Measurements from ENCODE around the gene ATIC. TPM values are rescaled to one million over a fixed set of nuclear protein-coding genes. Genes with fewer than 3 reads are reported as not detected.

Gene ATIC
- polyA plus RNA-seq, 4 donors: 114 to 149 (median 131) TPM

- no peak for DNase-seq (ENCODE audit: low read depth in 4 of 4, low spot score in 3 of 4)
These were observed 84.0 kb downstream of the ATIC start for GRCh38 chr2:215395687-215396460.

- DNase-seq (ENCODE audit: low read depth in 4 of 4, low spot score in 3 of 4): no peak
These were observed 84.9 kb downstream of the ATIC start for GRCh38 chr2:215396595-215397313.

- no peak for DNase-seq (ENCODE audit: low read depth in 4 of 4, low spot score in 3 of 4)
These were observed 85.9 kb downstream of the ATIC start for GRCh38 chr2:215397632-215398341.

GRCh38 chr2:215399067-215399716, 87.3 kb downstream of the ATIC start:
- no peak for DNase-seq (ENCODE audit: low read depth in 4 of 4, low spot score in 3 of 4)

Other genes with a start within 250 kb of the ATIC start
- under 1 TPM; 0.19 to 0.25 (median 0.23) TPM for gene ABCA12, start 173.4 kb upstream of the ATIC start, polyA plus RNA-seq (ENCODE audit: insufficient read length in 4 of 4)
- 100 to 1,000 TPM; 468 to 543 (median 504) TPM for gene FN1, start 124.0 kb downstream of the ATIC start, polyA plus RNA-seq (ENCODE audit: insufficient read length in 4 of 4)